ENCODE results near the gene DDX27. TPM values are rescaled to one million over a fixed set of nuclear protein-coding genes. Genes with fewer than 3 reads are reported as not detected.

The DDX27 gene
- total and polyA plus RNA-seq, 2 of the 8 experiments (the other 6 are each of a cell fraction or from before 2014, with no cell fraction given), result 42.7 to 51.0 TPM

- TF ChIP-seq TEAD4 (IDR thresholded peaks at IDR 0.05; ENCODE audit: low read depth, low read length) (no peak), BACH1 (IDR thresholded peaks at IDR 0.05; ENCODE audit: low read length) (no peak), POLR2AphosphoS5 (IDR thresholded peaks at IDR 0.05; ENCODE audit: low read depth, low read length) (peak; percentile 55), RFX5 (IDR thresholded peaks at IDR 0.05; ENCODE audit: borderline replicate concordance, low read depth, low read length) (no peak), TAF1 (IDR thresholded peaks at IDR 0.05; ENCODE audit: low read depth, low read length) (peak; percentile 68; the same call in 1 of the 2 replicates), SIRT6 (IDR thresholded peaks at IDR 0.05; ENCODE audit: low read length) (no peak), SIN3A (conservative IDR thresholded peaks at IDR 0.05 in 1 of 2, IDR thresholded peaks at IDR 0.05 in 1 of 2; ENCODE audit: low read depth in 1 of 2, low read length in 2 of 2) (peak; percentile 79 to 94; a peak in 3 of 4 replicates), RNF2 (IDR thresholded peaks at IDR 0.05; ENCODE audit: borderline replicate concordance, low read depth, low read length, missing control alignments, poor library complexity, severe bottlenecking) (no peak), SP1 (IDR thresholded peaks at IDR 0.05; ENCODE audit: low read depth, low read length) (no peak), PHF8 (conservative IDR thresholded peaks at IDR 0.05; ENCODE audit: low read depth, low read length) (peak; percentile 18; the same call in 1 of the 2 replicates), CHD1 (IDR thresholded peaks at IDR 0.05; ENCODE audit: low read depth, low read length) (peak; percentile 41), FOSL1 (IDR thresholded peaks at IDR 0.05; ENCODE audit: insufficient read depth, low read depth, low read length) (no peak)
Observed at GRCh38 chr20:49281059-49281912, 62.1 kb downstream of the DDX27 start (continued).

All from H1 (cell line).